Hepatocyte (in vitro differentiated cells): ENCODE data around the gene ATP9B. TPM values are rescaled to one million over a fixed set of nuclear protein-coding genes. Genes with fewer than 3 reads are reported as not detected.

Experiments used
- DNase-seq: peaks from one replicate; pipeline ENCODE4 v3.0.0-alpha.2; 2016; ENCODE audit warnings: low spot score
- H2AFZ ChIP-seq: fragments of 200-600 bp; sonication (generic); 2 replicates; pipeline ENCODE4 v1.6.0; 2016; ENCODE audit warnings: antibody characterized with exemption, mild to moderate bottlenecking
- H3K27ac ChIP-seq: fragments of 200-600 bp; sonication (generic); 2 replicates; pipeline ENCODE4 v1.5.1; 2016; ENCODE audit warnings: mild to moderate bottlenecking
- H3K27me3 ChIP-seq: fragments of 200-600 bp; sonication (generic); 2 replicates; pipeline ENCODE4 v1.6.1; 2016
- H3K36me3 ChIP-seq: fragments of 200-600 bp; sonication (generic); replicated peaks from 2 replicates; pipeline ENCODE4 v1.5.1; 2016; ENCODE audit warnings: low read depth; ENCODE audit not compliant: insufficient read depth
- H3K4me1 ChIP-seq: fragments of 200-600 bp; sonication (generic); 2 replicates; pipeline ENCODE4 v1.5.1; 2016; ENCODE audit warnings: mild to moderate bottlenecking, moderate library complexity; ENCODE audit not compliant: insufficient read depth
- H3K4me2 ChIP-seq: fragments of 200-600 bp; sonication (generic); 2 replicates; pipeline ENCODE4 v1.6.0; 2016
- H3K4me3 ChIP-seq: fragments of 200-600 bp; sonication (generic); 2 replicates; pipeline ENCODE4 v1.5.1; 2016; ENCODE audit warnings: mild to moderate bottlenecking
- H3K79me2 ChIP-seq: fragments of 200-600 bp; sonication (generic); 2 replicates; pipeline ENCODE4 v1.6.0; 2017; ENCODE audit warnings: mild to moderate bottlenecking
- H3K9me2 ChIP-seq: fragments of 200-600 bp; sonication (generic); replicated peaks from 2 replicates; pipeline ENCODE4 v1.6.0; 2017; ENCODE audit warnings: mild to moderate bottlenecking; ENCODE audit not compliant: insufficient read depth
- H3K9me3 ChIP-seq: fragments of 200-600 bp; sonication (generic); 2 replicates; pipeline ENCODE4 v1.5.1; 2016; ENCODE audit warnings: low read depth, mild to moderate bottlenecking
- H4K20me1 ChIP-seq: fragments of 200-600 bp; sonication (generic); 2 replicates; pipeline ENCODE4 v1.6.0; 2016; ENCODE audit warnings: mild to moderate bottlenecking; ENCODE audit not compliant: insufficient read depth, poor library complexity, severe bottlenecking
- EZH2 ChIP-seq: fragments of 200-600 bp; sonication (generic); IDR thresholded peaks from 2 replicates; pipeline ENCODE4 v1.6.1; 2016; ENCODE audit warnings: antibody characterized with exemption, mild to moderate bottlenecking, borderline replicate concordance
- EZH2phosphoT487 ChIP-seq: fragments of 200-600 bp; sonication (generic); IDR thresholded peaks from one replicate; pipeline ENCODE4 v1.6.1; 2018; ENCODE audit warnings: antibody characterized with exemption, mild to moderate bottlenecking, low read depth, moderate library complexity; ENCODE audit not compliant: unreplicated experiment, severe bottlenecking
- WGBS: methylation state at CpG from one replicate; pipeline ENCODE4 v1.1.6; 2016; ENCODE audit warnings: low lambda C conversion rate; ENCODE audit errors: missing lambda C conversion rate; 5-methylcytosine and 5-hydroxymethylcytosine counted together
- polyA plus RNA-seq: library from polyadenylated mRNA; unstranded; fragments of >200 nt; fragmentation: Nextera tagmentation; extraction: Ambion mirVana; gene quantifications from 2 replicates; pipeline ENCODE4 v1.2.1, GENCODE V29; 2016
- total RNA-seq: library from RNA; depleted of rRNA; stranded (reverse); fragments of >200 nt; gene quantifications from 2 replicates; pipeline ENCODE4 v1.2.3, GENCODE V29; 2014
- TF ChIP-seq, protein P1 (sequence below): fragments of 200-600 bp; sonication (generic); IDR thresholded peaks from 2 replicates; pipeline ENCODE4 v1.5.1; 2016; ENCODE audit warnings: antibody characterized with exemption, mild to moderate bottlenecking; ENCODE audit not compliant: poor library complexity

ATP9B gene
- total and polyA plus RNA-seq, 2 experiments from 2014 or later: 14.6 to 23.8 TPM

DNA sequence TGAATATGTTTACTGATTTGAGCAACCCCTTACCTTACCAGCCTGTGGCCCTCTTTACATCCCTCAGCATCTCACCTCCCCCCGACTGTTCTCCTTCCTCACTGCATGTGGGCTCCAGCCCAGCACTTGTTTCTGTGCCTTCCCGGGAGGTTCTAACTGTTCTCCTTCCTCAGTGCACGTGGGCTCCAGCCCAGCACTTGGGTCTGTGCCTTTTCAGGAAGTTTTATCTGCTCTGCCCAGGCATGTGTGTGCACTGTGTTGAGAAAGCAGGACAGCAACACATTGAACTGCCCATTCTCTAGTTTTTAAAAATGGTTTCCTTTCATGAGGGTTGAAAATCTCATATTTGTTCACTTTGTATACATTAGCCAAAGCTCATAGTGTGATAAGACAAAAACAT lies 158.4 kb downstream of the ATP9B start:
- TF ChIP-seq, protein P1, sequence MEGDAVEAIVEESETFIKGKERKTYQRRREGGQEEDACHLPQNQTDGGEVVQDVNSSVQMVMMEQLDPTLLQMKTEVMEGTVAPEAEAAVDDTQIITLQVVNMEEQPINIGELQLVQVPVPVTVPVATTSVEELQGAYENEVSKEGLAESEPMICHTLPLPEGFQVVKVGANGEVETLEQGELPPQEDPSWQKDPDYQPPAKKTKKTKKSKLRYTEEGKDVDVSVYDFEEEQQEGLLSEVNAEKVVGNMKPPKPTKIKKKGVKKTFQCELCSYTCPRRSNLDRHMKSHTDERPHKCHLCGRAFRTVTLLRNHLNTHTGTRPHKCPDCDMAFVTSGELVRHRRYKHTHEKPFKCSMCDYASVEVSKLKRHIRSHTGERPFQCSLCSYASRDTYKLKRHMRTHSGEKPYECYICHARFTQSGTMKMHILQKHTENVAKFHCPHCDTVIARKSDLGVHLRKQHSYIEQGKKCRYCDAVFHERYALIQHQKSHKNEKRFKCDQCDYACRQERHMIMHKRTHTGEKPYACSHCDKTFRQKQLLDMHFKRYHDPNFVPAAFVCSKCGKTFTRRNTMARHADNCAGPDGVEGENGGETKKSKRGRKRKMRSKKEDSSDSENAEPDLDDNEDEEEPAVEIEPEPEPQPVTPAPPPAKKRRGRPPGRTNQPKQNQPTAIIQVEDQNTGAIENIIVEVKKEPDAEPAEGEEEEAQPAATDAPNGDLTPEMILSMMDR: no peak
- TF ChIP-seq EZH2phosphoT487: no peak
- no peak for TF ChIP-seq EZH2
- no peaks in the 10 kb centered on the region for H3K9me2 ChIP-seq
- 86% methylated on average over 3 of the region's 3 CpGs for WGBS

DNA sequence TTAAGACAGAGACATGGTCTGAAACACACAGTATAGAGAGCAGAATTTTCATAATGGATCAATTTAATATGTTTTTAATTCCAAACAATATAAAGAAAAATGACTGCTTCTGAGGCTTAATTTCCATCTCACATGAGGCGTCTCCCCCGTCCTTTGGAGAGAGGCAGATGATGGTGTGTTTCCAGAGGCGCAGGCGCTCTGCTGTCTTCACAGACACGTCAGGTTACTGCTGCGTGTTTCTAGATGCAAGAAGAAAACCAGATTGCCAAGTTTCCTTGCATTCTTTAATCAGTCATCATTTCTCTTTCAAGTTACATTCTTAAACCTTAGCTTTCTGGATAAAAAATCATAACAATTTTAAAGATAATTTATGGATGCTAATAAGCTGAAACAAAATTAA lies 160.2 kb downstream of the ATP9B start:
- Histone ChIP-seq H4K20me1 (no peaks in the 10 kb centered on the region), H3K27me3 (no peaks in the 10 kb centered on the region), H3K4me2 (no peak overlapping the region), H3K4me3 (no peak overlapping the region), H3K27ac (no peak overlapping the region), H3K36me3 (no peaks in the 10 kb centered on the region), H3K4me1 (no peaks in the 10 kb centered on the region), H3K9me2 (no peaks in the 10 kb centered on the region), H3K9me3 (no peaks in the 10 kb centered on the region), H3K79me2 (no peaks in the 10 kb centered on the region), H2AFZ (no peak overlapping the region)
- 90% methylated on average over 6 of the region's 6 CpGs for WGBS
- no peak for DNase-seq
- TF ChIP-seq EZH2phosphoT487 (no peak), EZH2 (no peak)
- TF ChIP-seq, protein P1: no peak

More for the DNA sequence above, 158.4 kb downstream of the ATP9B start:
- no peak for DNase-seq
- Histone ChIP-seq H3K27me3 (no peaks in the 10 kb centered on the region), H3K79me2 (no peaks in the 10 kb centered on the region), H3K4me1 (no peaks in the 10 kb centered on the region), H3K36me3 (no peaks in the 10 kb centered on the region), H4K20me1 (no peaks in the 10 kb centered on the region), H3K4me2 (no peak overlapping the region), H3K9me3 (no peaks in the 10 kb centered on the region), H3K4me3 (no peak overlapping the region), H3K27ac (no peak overlapping the region), H2AFZ (no peak overlapping the region)

DNA sequence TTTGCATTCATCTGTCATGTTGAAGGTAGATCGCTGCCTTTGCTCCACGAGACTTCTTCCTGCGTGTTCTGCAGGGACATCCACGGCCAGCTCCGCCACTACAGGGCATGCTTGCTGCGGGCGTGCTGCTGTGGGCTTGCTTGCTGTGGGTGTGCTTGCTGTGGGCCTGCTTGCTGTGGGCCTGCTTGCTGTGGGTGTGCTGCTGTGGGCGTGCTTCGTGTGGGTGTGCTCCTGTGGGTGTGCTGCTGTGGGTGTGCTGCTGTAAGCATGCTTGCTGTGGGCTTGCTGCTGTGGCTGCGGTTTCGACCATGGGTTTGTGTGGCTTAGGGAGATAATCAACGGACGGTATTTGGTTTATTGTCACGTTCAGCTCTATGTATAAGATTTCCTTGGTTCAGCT lies 165.2 kb downstream of the ATP9B start:
- Histone ChIP-seq H3K4me1 (no peaks in the 10 kb centered on the region), H3K9me3 (no peaks in the 10 kb centered on the region), H3K4me3 (no peak overlapping the region), H3K9me2 (no peaks in the 10 kb centered on the region), H3K27me3 (no peaks in the 10 kb centered on the region), H2AFZ (no peak overlapping the region), H3K27ac (no peak overlapping the region), H3K4me2 (no peak overlapping the region), H4K20me1 (no peaks in the 10 kb centered on the region), H3K36me3 (no peaks in the 10 kb centered on the region), H3K79me2 (no peaks in the 10 kb centered on the region)
- TF ChIP-seq EZH2 (no peak), EZH2phosphoT487 (no peak)
- TF ChIP-seq, protein P1: no peak
- WGBS: 98% methylated on average over 14 of the region's 14 CpGs
- no peak for DNase-seq

DNA sequence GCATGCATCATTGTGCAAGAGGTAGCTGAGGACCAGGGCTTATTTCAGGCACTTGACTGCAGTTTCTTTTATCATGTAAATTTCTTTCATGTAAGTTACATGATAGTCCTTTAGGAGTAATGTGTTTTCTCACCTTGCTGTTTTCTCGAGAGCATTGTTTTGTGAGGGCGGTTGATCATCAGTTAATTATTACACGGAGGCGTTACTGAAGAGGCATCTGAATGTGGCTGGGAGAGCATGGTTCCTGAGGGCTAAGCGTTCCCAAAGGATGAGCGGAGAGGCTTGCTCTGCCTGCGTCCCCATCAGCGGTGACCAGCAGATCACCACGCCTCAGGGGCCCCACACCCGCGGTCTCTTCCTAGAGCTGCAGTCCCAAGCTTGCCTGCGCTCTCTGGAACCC lies 170.4 kb downstream of the ATP9B start:
- no peak overlapping the region for H2AFZ ChIP-seq
- no peak overlapping the region for H3K4me2 ChIP-seq
- no peak overlapping the region for H3K4me3 ChIP-seq
- H3K9me2 ChIP-seq: no peaks in the 10 kb centered on the region
- no peaks in the 10 kb centered on the region for H3K9me3 ChIP-seq
- H3K27ac ChIP-seq: no peak overlapping the region
- H3K4me1 ChIP-seq: no peaks in the 10 kb centered on the region
- no peaks in the 10 kb centered on the region for H4K20me1 ChIP-seq
- WGBS: 87% methylated on average over 12 of the region's 12 CpGs
- no peaks in the 10 kb centered on the region for H3K79me2 ChIP-seq
- no peaks in the 10 kb centered on the region for H3K36me3 ChIP-seq
- no peaks in the 10 kb centered on the region for H3K27me3 ChIP-seq
- no peak for TF ChIP-seq EZH2
- TF ChIP-seq, protein P1: no peak
- no peak for TF ChIP-seq EZH2phosphoT487
- no peak for DNase-seq
